C1 segment of cervical spinal cord (tissue), 14 donors: ENCODE results near the gene ADAMTS2.

Experiments
- DNase-seq, 14 donors: peaks; one replicate each; lab custom pipeline; 2025; lab: John Stamatoyannopoulos, UW

Gene ADAMTS2

DNA sequence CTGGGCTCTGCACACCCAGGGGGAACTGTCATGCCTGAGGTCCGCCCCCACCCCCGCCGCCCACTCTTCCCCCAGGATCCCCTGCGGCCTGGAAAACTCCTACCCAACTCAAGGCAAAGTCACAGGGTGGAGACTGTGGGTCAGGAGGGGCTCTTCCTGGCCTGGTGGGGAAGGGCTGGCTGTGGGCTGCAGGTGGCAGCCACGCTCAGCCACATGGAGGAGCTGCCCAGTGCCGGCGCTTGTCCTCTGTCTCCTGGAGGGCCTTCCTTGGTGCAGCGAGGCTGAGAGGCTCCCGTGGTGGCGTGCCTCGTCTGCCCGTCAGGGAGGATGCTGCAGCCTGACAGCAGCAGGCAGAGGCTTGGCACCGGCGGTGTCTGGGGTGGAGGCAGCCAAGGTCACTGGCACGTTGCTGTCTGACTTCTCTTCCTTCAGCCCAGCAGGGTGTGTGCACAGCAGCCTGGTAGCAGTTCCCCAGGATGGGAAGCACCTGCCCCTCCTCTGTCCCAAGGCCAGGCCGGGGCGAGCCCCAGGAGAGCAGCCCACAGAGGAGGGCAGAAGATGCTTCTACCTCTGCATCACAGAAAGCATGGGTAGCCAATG is 78.1 kb downstream of the ADAMTS2 start:
- DNase-seq, result no peak

GRCh38 chr5:179266291-179267070 is 78.8 kb downstream of the ADAMTS2 start:
- no peak for DNase-seq

GRCh38 chr5:179265514-179266290 is 79.6 kb downstream of the ADAMTS2 start:
- peak in 10 of 14 donors; percentile 9 to 73 (median 42) for DNase-seq

DNA sequence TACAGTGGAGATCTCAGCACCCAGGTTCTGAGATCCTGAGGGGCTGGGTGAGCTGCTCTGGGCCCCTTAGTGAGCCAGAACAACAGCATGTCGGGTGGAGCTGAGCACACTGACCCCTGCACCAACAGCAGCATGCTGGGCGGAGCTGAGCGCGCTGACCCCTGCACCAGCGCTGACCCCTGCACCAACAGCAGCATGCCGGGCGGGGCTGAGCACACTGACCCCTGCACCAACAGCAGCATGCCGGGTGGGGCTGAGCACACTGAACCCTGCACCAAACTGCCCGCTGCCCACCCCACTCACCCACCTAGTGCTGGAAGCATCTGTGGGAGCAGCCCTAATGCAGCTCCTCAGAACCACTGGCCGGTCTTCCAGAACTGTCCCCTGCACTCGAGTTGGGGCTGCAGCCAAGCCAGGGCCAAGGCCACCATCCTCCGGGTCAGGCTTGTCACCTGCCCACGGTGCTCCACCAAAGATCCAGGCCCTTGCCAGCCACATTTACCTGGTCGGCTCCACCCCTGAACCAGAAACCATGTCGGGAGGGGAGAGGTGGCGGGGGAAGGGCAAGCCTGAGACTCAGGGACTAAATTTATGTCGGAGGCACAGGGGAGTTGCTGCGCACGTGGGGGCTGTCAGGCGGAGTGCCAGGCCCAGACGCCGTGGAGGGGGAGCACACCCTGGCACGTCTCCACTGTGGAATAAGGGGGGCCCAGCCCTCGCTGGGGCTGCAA is 80.3 kb downstream of the ADAMTS2 start:
- no peak for DNase-seq

GRCh38 chr5:179264053-179264782 is 81.0 kb downstream of the ADAMTS2 start:
- DNase-seq, result no peak

GRCh38 chr5:179263391-179264052 is 81.7 kb downstream of the ADAMTS2 start:
- no peak for DNase-seq

DNA sequence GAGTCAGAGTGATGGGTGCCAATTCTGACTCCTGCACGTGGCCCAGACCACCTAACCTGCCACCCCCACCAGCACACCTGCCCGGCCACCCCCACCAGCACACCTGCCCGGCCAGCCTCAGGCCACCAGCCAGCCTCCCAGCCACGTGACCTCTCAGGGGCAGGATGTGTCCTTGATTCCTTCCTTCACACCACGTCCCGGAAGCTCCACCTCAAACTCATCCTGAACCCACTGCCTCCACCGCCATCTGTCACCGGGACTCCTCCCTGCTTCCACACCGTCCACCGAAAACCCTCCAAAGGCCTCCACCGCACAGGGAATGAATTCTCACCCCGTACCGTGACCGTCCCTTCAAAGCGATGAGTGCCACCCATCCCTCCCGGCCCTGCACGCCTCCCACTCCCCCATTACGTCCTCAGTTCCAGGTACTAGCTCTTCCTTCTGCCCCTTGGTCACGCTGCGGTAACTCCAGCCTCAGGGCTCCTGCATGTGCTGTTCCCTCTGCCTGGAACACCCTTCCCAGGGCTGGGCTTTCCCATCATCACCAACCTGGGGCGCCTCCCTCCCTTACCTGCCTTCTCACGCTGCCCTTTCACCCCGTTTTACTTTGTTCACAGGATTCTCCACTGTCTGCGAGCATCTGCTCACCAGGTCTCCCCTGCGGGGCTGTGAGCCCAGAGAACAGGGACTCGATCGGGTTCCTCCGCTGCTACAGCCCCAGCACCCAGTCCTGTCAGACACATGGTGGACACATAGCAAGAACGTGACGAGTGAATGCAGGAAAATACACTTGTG is 82.9 kb downstream of the ADAMTS2 start:
- DNase-seq, result no peak

GRCh38 chr5:179261301-179262125 is 83.7 kb downstream of the ADAMTS2 start:
- peak in 1 of 14 donors; percentile 16 for DNase-seq

- DNase-seq, result no peak
These were observed 84.8 kb downstream of the ADAMTS2 start for GRCh38 chr5:179260324-179261070.

DNA sequence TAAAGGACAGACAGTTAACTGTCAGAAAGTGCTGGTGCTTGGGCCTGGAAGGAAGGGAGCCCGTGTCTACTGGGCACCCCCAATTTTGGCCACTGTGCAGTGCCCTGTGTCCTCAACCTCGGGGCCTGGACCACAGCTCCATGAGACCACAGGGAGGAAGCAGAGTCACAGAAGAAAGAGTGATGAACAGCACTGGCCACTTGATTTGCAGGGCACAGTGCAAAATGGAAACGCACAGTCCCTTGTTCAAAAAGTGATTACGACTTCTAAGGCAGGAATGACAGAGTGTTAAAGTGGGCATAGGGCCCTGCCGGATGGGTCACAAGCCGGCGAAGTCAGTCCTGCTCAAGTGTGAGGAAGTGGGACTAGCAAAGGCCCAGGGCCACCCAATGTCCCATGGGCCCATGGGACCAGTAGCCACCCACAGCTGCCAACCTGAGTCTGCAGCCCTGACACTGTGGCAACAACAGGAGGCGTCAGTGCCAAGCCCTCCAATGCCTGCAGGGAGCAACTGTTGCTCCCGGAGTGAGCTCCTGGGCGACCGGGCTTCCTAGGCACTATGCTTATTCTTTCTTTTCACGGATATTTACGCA is 85.4 kb downstream of the ADAMTS2 start:
- no peak for DNase-seq

DNA sequence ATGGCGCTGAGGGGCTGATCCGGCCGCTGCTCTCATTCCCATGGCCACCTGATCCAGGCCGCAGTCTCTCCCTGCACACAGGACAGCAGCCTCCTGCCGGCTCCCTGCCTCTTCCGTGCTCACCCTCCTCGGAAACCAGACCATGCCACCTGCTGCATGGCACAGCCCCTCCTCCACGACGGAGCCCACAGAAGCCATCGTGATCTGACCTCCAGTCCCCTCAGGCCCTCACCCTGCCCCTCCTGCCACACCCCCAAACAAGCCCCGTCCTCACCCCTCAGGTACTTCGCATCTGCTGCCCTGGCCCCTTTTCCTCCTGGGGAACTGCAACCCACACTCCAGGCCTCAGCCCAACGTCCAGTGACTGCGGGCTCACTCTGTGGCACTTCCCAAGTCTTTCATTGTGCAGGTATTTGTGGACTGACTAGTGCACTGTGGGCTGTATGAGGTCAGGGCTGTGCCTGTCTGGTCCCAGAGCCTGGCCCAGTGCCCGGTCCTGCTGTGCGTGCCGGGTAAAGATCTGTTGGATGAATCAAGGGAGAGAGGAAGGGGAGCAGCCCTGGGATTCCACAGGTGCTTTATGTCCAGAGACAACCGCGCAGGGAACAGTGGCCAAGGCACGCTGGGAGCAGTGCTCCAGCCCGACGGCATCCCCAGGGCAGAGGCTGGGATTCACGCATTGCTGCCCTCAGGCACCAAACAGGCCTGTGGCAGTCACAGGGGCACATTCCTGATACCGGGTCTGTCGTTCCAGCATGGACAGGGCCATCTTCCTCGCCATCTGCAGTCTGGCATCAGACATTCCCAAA is 86.1 kb downstream of the ADAMTS2 start:
- no peak for DNase-seq

- no peak for DNase-seq
These were observed 87.0 kb downstream of the ADAMTS2 start for GRCh38 chr5:179258001-179258921.

GRCh38 chr5:179257176-179257682 is 88.0 kb downstream of the ADAMTS2 start:
- DNase-seq, result no peak

DNA sequence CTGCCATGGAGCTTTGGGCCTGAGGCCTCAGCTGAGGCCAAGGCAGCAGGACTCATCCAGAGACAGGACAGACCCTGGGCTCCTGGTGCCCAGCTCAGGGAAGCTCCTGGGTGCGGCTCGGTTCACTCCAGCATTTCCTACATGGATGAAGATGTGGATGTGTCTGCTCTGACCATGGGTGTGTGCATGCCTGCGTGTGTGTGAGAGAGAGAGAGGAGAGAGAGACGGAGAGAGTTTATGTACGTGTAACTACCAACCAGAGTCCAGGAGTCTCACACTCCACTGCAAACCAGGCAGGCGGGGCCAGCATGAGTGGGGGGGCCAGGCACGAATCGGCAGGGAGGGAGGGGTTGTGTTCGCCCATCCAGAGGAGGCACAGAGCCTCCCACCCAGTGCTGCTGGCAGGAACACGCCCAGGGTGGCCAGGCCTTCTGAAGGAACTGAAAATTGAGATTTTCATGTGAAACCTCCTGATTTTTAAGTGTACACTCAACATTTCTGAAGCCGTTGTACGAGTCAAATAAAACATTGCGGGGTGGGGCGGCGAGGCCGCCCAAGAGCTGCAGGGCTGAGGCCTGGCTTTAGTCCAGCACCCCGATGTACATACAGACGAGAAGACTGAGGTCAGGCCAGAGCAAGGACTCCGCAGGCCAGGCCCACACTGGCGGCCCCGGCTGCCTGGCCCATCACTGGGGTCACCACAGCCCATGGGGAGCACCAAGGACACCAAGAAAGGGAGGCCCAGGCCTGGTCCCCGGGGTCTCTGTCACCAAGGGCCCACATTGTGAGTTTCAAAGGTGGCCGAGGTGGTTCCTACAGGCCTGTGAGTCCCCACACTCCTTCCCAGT is 88.7 kb downstream of the ADAMTS2 start:
- DNase-seq, result no peak
